NCI-H2171 (cell line): Measurements from ENCODE around the gene CALML6.
"Not testable (repeated sequence)": the region's sequence is repeated elsewhere in the genome, so short reads cannot be mapped to it uniquely, and the experiment has no call there.

Experiments
- DNase-seq: peaks from one replicate; lab custom pipeline; 2025; lab: John Stamatoyannopoulos, UW

CALML6 gene

DNA sequence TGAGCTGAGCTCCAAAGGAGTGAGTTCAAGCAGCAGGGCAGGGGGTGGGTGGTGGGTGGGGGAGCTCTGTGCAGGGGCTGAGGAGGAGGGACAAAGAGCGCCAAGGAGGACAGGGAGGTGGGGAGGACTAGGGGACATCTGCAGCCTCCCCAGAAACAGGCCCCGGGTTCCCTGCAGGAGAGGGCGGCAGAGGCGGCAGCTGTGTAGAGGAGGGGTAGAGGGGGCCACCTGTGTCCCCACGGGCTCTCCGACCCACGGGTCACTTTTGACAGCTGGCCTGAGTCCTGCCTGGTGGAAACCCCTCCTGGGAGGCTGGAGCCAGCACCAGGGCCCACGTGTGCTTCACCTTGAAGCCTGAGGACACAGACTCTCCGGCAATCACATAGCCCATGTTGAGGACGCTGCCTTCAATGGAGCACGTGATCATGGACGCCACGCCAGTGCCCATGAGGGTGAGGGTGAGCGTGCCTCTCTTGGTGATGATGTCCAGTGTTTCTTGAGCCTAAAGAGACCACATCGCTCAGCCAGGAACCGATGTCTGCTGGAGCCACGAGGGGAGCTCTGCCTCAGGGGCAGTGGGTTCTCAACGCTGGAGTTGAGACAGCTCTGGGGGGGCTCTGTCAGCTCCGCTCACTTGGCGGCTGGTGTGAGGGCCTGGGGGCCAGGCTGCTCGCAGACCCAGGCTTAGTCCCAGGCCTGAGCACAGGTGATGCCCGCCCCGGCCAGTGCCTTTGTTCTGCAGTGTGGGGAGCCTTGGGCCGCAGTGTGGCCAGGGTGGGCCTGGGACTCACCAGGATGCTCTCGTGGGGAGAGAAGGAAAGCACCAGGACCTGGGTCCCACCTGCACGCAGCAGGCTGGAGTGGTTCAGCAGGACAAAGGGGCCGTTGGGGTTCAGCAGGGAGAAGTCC is 10.6 kb downstream of the CALML6 start:
- no peak for DNase-seq

DNA sequence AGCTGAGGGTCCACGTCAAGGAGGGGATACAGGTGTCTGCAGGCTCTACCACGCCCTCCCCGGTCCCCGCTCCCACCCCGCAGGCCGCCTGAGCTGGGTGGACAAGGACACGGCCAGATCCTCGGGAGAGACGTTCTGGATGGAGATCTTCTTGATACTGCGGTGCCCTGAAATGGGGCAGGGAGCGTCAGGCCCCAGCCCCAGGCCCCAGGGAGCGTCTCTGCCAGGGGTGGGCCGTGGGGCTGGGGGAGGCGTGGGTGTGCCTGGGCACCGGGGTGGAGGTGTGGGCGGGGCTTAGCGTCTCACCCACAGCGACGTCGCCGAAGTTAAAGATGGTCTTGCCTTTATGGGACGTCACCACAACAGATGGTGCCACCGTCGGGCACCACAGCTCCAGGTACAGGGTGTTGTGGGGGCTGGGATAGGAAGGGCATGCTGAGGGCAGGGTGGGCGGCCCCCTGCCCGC is 11.3 kb downstream of the CALML6 start:
- DNase-seq, result no peak

DNA sequence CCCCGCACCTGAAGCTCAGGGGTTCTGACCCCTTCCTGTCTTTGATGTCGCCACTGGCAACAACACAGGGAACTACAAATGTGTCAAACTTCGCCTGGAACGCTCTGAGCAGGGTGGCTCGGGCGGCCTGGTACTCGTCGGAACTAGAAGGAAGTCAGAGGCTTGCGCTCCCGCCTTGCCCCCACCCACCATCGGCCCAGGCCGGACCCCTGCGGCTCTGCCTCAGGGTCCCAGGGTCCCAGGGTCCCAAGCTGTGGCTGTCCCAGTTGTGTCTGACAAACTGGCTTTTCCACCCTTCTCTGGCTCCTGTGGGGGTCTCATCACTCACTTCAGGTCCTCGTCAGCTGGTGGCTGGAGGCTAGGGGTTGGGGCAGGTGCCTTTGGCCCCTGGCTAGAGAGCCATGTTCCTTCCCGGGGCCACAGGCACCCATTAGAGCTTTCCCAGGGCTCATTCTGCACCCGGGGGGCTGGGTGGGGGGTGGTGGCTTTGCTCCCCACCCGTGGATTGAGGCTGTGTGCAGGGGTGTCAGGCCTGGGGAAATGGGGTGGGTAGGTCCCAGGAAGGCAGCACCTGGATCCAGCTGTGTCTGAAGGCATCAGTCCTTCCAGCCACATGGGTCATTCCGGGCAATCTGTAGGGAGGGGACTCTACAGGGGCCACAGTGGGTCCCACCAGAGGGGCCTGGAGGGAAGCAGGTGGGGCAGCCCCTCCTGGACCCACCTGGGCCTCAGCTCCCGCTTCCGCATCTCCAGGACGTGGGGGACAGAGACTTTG is 12.0 kb downstream of the CALML6 start:
- no peak for DNase-seq

DNA sequence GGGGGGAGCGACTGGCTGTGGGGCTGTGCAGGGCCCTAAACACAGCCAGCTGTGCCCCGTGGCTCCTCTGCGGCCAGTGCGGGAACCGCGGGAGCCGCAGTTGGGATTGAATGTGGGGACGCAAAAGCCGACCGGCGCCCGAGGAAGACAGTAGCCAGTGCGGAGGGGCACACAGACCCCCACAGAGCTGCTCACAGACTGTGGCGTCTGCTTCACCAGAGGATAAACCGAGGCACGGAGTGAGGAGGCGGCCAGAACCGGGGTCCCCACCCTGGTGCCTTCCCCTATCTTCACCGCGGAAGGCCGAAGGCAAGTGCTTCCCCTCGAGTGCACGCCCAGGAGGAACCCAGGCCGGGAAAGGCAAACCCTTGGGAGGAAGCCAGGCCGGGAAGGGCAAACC is 12.7 kb downstream of the CALML6 start:
- no peak for DNase-seq

DNA sequence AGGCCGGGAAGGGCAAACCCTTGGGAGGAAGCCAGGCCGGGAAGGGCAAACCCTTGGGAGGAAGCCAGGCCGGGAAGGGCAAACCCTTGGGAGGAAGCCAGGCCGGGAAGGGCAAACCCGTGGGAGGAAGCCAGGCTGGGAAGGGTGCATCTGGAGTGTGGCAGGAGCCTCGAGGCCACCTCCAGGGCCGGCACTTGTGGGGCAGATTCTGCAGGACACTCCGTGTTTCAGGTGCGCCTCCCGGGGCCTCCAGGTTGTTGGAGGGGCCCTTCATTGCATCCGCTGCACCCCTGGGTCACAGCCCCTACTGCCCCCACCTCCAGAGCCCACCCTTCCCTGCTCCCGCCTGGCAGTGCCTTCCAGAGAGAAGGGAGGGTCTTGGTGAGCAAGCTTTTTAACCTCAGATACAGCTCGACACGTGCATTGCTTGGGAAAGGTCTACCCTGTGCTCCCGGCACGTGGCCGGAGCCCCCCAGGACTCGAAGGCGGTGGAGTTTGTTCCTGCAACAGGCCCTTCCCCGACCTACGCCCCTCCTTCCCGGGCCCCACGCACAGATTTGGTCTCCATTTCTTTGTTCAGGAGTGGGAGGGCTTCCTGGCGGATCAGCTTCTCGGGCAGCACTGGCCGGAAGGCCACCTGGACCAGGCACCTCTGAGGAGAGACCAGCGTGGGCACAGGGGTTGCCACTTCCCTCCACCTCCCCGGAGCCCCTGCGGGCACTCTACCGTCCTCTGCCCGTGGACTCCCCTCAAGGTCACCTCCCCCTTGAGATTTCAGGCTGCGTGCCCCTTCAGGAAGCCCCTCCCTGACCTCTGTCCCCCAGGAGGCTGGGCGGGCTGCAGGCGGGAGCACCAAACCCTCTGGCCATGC is 13.4 kb downstream of the CALML6 start:
- DNase-seq, result no peak

DNA sequence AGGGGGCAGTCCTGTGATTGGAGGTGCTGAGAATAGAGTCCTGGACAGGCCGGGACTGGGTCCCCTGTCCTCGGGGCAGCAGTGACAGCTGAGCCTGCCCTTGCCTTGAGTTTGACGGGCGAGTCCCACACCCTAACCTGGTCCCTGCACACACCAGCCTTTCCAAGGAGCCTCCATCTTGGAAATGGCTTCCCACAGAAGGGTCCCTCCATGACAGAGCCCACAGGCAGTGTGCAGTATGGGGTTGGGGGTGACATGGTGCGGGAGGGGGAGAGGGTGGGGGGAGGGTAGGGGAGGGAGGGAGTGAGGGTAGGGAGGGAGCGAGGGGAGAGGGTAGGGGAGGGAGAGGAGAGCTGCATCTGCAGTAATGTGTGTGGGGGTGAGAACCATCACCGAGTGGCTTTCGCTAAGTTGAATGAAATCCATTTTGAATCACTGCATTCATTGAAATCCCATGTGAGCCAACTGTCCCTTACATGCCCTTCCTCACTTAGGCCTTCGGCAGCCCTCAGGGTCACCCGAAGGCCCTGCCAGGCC is 14.1 kb downstream of the CALML6 start:
- no peak for DNase-seq

DNA sequence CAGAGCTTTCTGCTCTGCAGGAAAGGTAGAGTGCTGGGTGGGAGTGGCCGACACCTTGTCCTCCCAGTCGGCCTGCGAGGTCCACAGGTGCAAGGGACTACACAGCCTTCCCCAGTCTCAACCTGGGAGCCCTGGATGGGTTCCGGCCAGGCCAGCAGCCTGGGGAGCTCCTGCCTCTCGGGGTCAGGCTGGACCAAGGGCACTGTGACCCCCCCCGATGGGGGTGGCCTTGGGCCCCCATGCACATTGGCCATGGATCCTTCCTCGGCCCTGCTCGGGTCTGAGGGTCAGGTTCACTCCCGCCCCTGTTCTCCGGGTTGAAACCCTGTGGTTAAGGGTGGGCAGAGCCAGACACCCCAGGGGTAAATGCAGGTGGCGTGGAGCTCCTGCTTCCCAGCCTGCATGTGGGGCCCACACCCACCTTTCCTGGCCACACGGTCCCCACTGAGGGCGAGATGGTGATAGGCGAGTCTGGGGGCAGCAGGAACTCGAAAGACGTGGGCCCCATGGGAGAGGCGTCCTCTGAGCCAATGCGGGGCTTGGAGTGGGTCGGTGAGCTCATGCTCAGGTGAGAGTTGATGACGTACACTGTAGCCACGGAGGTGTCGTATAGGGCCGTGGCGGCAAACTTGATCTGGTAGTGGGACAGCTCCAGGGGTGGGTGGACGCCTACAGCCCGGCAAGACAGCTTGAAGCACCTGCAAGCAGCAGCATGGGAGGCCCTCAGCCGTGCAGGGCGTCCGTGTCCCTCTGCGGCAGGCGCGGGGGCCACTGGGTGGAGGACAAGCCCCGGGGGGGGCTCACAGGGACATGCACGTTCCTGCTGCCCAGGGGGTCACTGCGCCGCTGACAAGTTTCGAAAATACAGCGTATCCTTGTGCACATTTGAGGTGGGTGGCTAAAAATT is 14.8 kb downstream of the CALML6 start:
- DNase-seq, result no peak

DNA sequence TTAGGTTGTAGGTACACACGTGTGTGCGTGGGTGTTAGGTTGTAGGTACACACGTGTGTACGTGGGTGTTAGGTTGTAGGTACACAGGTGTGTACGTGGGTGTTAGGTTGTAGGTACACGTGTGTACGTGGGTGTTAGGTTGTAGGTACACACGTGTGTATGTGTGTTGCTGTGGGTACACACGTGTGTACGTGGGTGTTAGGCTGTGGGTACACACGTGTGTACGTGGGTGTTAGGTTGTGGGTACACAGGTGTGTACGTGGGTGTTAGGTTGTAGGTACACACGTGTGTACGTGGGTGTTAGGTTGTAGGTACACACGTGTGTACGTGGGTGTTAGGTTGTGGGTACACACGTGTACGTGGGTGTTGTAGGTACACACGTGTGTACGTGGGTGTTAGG is 19.8 kb downstream of the CALML6 start:
- not testable (repeated sequence) for DNase-seq

DNA sequence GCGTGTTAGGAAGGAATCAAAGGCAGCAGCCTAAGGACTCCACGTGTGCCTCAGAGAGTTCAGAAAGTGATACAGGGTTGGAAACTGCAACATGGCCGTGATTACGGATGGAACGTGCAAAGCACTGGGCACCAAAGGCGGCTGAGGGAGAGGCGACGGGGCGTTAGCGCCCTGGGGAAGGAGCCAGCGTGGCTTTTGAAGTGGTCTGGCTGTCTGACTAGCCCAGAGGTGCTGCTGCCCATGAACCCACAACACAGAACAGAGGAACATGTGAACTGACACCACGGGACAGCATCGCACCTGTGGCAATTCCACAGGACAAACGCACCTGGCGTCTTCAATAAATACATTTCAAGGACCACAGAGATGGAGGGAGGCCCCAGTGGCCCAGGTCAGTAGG is 22.0 kb downstream of the CALML6 start:
- no peak for DNase-seq

DNA sequence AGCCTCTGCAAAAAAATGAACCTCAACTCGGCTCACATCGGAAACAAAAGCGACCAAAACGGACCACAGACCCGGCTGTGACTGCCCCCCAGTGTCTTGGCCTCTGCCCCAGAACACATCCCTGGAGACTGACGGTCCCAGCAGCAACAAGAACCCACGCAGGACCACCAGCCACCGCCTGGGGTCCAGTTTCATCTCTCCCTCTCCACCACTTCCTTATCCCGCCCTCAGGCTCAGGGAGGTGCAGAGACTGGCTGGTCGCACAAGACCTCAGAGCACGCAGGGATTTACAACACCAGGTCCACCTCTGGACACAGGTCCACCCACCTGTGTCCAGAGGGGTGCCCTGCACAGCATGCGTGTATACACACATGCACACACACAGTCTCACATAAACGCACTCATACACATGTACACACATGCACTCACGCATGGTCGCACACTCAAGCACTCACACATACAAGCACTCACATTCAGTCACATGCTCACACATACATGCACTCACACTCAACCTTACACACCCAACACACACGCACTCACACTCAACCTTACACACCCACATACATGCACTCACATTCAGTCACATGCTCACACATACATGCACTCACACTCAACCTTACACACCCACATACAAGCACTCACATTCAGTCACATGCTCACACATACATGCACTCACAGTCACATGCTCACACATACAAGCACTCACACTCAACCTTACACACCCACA is 22.7 kb downstream of the CALML6 start:
- DNase-seq, result no peak

DNA sequence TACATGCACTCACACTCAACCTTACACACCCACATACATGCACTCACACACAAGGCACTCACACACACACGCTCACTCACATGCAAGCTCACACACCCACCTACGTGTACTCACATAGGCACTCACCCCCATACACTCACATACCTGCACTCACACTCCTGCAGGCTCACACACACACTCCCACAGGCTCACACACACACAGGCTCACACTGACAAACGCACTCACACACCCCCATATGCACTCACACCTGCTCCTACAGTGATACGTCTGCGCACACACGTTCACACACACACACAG is 23.2 kb downstream of the CALML6 start:
- DNase-seq, result no peak

DNA sequence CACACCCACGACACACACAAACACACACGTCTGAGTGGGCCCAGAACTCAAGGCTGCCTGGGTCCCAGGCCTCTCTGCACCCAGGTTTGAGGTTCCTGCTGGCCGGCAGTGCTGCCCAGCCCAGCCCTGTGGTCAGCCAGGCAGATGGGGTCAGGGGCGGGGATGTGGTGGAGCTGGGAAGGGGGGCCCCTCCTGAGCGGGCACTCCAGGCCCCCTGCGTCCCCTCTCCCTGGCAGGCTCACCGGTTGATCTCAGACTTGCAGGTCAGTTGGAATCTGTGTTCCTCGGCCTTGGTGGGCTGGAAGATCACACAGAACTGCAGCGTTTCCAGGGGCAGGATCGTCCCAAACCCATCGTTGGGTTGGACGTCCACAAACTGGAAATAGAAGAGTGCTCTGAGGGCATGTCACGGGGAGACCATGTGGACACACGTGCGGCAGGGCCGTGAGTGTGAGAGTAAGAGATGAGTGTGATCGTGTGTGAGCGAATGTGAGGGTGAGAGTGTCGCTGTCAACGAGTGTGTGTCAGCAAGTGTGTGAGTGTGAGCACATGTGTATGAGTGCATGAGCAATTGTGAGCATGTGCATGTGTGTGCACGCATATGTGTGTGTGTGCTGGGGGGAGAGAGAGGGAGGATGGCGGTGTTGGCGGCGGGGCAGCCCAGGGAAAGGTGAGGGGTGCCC is 23.7 kb downstream of the CALML6 start:
- no peak for DNase-seq

DNA sequence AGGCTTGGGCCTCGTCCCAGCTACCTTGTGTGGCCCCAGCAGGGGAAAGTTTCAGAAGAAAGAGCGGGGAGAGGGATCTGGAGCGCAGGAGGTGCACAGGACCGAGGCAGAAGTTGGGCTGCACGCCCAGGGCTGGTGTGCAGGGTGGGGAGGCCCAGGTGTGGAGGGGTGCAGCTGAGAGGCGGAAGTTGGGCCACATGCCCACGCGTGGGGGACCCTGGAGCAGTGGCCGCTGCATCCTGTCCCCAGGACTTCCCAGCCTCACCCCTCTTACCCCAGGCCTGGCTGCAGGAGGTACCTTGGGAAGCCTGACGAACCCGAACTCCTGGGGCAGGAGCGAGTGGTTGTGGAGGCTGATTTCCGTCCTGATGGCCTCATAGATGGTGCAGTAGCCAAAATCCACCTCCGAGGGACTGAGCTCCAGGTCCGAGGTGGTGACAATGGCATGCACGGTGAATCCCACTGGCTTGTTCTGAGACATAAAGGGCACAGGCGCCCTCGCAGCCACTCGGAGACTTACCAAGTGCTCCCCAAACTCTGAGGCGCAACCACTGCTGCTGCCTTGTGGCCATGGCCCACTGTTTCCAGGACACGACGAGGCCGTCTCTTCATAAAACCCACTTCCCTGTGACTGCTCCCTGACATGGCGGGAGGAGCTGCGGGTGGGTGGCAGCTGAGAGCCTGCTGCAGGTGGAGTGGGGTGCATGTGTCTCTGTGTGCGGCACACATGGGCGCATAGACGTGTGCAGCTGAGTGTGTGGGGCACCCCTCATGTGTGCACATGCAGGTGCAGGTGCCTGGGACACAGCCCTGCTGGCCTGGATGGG is 24.4 kb downstream of the CALML6 start:
- DNase-seq, result no peak

DNA sequence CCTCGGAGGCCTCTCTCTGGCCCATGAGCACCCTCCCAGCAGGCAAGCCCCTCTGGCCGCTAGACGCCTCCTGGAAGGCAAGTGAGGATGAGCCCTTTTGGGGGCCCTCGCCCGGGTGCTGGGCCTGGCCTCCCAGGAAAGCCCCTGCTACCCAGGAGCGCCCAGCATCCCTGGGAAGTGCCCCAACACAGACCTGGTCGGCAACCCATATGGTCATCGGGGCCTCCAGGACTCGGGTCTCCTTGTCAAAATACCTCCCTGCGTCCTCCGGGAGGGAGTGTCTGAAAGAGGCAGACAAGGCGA is 25.0 kb downstream of the CALML6 start:
- DNase-seq, result no peak

DNA sequence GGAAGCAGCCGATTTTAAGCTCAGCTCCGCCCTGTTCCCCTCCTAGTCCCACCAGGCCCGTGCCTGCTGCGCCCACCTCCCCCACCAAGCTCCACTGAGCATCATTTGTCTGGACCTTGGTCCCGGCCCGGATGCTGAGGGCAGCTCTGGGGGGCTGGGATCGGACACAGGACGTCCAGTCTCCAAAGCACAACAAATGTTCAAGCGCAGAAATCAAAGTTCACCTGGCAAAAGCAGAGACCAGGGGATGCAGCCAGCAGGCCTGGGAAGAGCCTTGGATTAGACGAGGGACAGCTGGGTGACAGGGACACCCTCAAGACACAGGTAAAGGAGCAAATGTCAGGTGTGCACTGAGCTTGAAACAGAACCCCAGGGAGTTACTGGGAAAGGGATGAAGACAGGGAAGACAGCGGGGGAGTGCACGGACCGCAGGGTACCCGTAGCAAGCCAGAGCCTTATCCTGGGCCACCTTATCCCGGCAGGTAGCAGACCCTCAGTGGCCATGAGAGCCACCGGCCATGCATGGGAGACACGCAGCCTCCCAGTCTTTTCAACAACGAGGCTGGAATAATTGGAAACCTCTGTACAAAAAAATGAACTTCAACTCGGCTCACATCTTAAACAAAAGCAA is 26.3 kb downstream of the CALML6 start:
- DNase-seq, result no peak

DNA sequence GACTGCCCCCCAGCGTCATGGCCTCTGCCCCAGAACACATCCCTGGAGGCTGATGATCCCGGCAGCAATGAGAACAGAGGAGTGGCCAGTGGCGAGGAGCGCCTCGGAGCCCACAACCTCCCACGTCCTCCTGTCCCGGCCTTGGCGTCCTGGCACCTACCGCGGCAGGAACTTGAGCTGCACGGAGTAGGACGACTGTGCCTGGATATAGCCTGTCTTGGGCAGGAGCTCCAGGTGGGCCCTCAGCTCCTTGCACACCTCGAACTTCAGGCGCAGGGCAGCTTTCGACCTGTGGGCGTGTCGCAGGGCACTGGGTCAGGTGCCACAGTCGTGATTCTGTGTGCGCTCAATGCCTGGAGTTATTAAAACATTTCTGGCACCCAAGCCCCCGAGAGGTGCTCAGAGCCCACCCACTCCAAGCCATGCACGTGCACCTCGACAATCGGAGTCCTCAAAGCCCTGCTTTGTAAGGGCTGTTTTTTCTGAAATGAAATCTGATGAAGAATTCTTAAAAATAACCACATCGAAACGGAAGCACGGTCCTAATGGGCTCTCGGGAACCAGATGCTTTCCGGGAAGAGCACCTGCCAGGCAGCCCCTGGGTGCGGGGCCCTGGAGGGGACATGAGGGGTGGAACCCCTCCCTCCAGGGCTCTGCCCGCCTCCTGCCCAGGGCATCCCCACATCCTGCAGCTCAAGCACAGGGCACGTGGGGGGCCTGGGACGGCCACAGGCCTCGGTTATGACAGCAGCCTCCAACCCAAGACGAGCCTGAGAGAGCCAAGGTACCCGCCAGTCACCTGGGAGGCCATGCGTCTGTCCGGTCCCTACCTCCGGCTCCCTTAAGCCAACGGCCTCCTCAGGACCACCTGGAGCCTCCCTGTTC is 27.1 kb downstream of the CALML6 start:
- no peak for DNase-seq
